ENCODE results near the gene TRERF1.
A peak's percentile ranks its signal among the peaks of the same experiment; 100 is the strongest.
"Not testable (repeated sequence)": the region's sequence is repeated elsewhere in the genome, so short reads cannot be mapped to it uniquely, and the experiment has no call there.

The TRERF1 gene

GRCh38 chr6:42236682-42237473 lies 214.8 kb downstream of the TRERF1 start:
- DNase-seq = no peak

GRCh38 chr6:42236030-42236429 lies 215.7 kb downstream of the TRERF1 start:
- DNase-seq = no peak

- no peak for DNase-seq
Measured at GRCh38 chr6:42232035-42232434, 219.7 kb downstream of the TRERF1 start.

GRCh38 chr6:42230345-42231321 lies 221.1 kb downstream of the TRERF1 start:
- DNase-seq = peak in 1 of 2 experiments; percentile 7

- no peak for DNase-seq
Measured at GRCh38 chr6:42229506-42230119, 222.1 kb downstream of the TRERF1 start.

GRCh38 chr6:42228305-42228704 lies 223.4 kb downstream of the TRERF1 start:
- no peak for DNase-seq

- DNase-seq = no peak
Measured at GRCh38 chr6:42227173-42227850, 224.4 kb downstream of the TRERF1 start.

- no peak for DNase-seq
Measured at GRCh38 chr6:42226645-42227143, 225.0 kb downstream of the TRERF1 start.

GRCh38 chr6:42226161-42226611 lies 225.5 kb downstream of the TRERF1 start:
- no peak for DNase-seq

- no peak for DNase-seq
Measured at GRCh38 chr6:42225419-42225818, 226.3 kb downstream of the TRERF1 start.

- no peak for DNase-seq
Measured at GRCh38 chr6:42225029-42225339, 226.7 kb downstream of the TRERF1 start.

GRCh38 chr6:42224222-42225028 lies 227.3 kb downstream of the TRERF1 start:
- no peak for DNase-seq

GRCh38 chr6:42222448-42222847 lies 229.3 kb downstream of the TRERF1 start:
- no peak for DNase-seq

GRCh38 chr6:42221546-42221945 lies 230.2 kb downstream of the TRERF1 start:
- DNase-seq = no peak

GRCh38 chr6:42220807-42221206 lies 230.9 kb downstream of the TRERF1 start:
- no peak for DNase-seq

GRCh38 chr6:42217519-42218367 lies 234.0 kb downstream of the TRERF1 start, which contains the start of gene MRPS10:
TSS of gene MRPS10 (minus strand) at chr6:42217861. CDS start at chr6:42217849, 12 bp downstream.
- peak; percentile 85 to 96 for DNase-seq

GRCh38 chr6:42217157-42217518 lies 234.6 kb downstream of the TRERF1 start:
- no peak for DNase-seq

GRCh38 chr6:42216495-42216894 lies 235.2 kb downstream of the TRERF1 start:
- DNase-seq = not testable (repeated sequence)

GRCh38 chr6:42212442-42212841 lies 239.3 kb downstream of the TRERF1 start:
- no peak for DNase-seq

- no peak for DNase-seq
Measured at GRCh38 chr6:42211726-42212125, 240.0 kb downstream of the TRERF1 start.

- DNase-seq = no peak
Measured at GRCh38 chr6:42210551-42210950, 241.2 kb downstream of the TRERF1 start.

Measured in NCI-H524 (cell line).